Stimulated activated CD8-positive, alpha-beta memory T cell treated with anti-CD3 and anti-CD28 coated beads, Interleukin-15, amount 100 ng/mL, for 1 hour (primary cell): ENCODE results near the gene FAM167B.

ENCODE experiments used
- DNase-seq: peaks from one replicate; pipeline ENCODE4 v3.0.0-alpha.2; 2020; ENCODE audit warnings: low read depth

The FAM167B gene

GRCh38 chr1:32223683-32224082, 23.3 kb upstream of the FAM167B start:
- DNase-seq, result no peak

GRCh38 chr1:32224285-32224684, 22.7 kb upstream of the FAM167B start:
- no peak for DNase-seq

- no peak for DNase-seq
Measured at GRCh38 chr1:32228771-32229170, 18.3 kb upstream of the FAM167B start.

GRCh38 chr1:32231843-32232432, 15.1 kb upstream of the FAM167B start:
- DNase-seq, result no peak

GRCh38 chr1:32232558-32233304, 14.3 kb upstream of the FAM167B start:
- DNase-seq, result no peak

GRCh38 chr1:32234792-32235191, 12.2 kb upstream of the FAM167B start:
- DNase-seq, result no peak

GRCh38 chr1:32239337-32239736, 7.7 kb upstream of the FAM167B start:
- no peak for DNase-seq

GRCh38 chr1:32239790-32240139, 7.3 kb upstream of the FAM167B start:
- DNase-seq, result no peak

GRCh38 chr1:32240140-32240951, 6.7 kb upstream of the FAM167B start:
- peak; percentile 35 for DNase-seq

- DNase-seq, result no peak
Measured at GRCh38 chr1:32241001-32241763, 5.8 kb upstream of the FAM167B start.

GRCh38 chr1:32242341-32242851, 4.6 kb upstream of the FAM167B start:
- no peak for DNase-seq

GRCh38 chr1:32247452-32247851, 430 bp downstream of the FAM167B start:
- no peak for DNase-seq

GRCh38 chr1:32247983-32248889, 1.2 kb downstream of the FAM167B start:
- peak; percentile 56 for DNase-seq

- peak; percentile 52 for DNase-seq
Measured at GRCh38 chr1:32249831-32250525, 3.0 kb downstream of the FAM167B start.

- no peak for DNase-seq
Measured at GRCh38 chr1:32250893-32251716, 4.1 kb downstream of the FAM167B start, which contains the start of gene LCK. Gene LCK, plus strand, starts transcription at chr1:32251265. Its CDS starts 23,065 bp downstream, at chr1:32274330.

GRCh38 chr1:32255072-32256071, 8.3 kb downstream of the FAM167B start:
- DNase-seq, result no peak

GRCh38 chr1:32256473-32257226, 9.6 kb downstream of the FAM167B start:
- DNase-seq, result no peak

GRCh38 chr1:32257227-32257508, 10.1 kb downstream of the FAM167B start:
- DNase-seq, result no peak
